ENCODE measurements around the gene ELFN2.

ELFN2 gene

DNA sequence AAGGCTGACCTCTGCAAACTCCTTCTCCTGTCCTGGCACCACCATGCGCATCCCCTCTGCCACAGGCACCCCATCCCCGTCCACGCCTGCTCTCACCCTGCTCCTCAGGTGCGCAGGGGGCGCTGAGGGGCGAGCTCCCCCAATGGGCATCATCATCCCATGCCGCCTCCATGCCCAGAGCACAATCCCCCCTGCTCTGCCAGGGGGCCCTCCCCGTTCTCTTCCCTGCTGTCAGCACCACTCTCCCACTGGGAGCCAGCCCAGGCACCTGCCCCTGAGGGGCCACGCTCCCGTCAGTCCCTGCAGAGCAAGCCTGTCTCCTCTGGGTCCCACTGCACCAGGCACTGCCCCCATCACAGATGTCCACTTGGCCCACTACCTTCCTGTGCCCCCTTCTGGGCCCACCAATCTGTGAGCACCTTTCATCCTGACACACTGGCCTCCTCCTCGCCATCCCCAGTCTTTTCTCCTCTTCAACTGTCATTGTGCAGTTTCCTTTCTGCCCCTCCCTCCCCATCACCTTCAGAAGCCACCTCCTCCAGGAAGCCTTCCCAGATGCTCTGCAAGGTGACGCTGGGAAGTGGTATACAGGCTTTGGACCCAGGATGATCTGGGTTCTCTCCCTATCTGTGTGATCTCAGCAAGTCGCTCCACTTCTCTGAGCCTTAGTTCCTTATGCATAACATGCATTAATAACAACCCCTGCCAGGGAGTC lies 82.4 kb downstream of the ELFN2 start:
- FAIRE-seq (no peak), DNase-seq (ENCODE audit: extremely low spot score, insufficient read length, low read depth) (no peak)

DNA sequence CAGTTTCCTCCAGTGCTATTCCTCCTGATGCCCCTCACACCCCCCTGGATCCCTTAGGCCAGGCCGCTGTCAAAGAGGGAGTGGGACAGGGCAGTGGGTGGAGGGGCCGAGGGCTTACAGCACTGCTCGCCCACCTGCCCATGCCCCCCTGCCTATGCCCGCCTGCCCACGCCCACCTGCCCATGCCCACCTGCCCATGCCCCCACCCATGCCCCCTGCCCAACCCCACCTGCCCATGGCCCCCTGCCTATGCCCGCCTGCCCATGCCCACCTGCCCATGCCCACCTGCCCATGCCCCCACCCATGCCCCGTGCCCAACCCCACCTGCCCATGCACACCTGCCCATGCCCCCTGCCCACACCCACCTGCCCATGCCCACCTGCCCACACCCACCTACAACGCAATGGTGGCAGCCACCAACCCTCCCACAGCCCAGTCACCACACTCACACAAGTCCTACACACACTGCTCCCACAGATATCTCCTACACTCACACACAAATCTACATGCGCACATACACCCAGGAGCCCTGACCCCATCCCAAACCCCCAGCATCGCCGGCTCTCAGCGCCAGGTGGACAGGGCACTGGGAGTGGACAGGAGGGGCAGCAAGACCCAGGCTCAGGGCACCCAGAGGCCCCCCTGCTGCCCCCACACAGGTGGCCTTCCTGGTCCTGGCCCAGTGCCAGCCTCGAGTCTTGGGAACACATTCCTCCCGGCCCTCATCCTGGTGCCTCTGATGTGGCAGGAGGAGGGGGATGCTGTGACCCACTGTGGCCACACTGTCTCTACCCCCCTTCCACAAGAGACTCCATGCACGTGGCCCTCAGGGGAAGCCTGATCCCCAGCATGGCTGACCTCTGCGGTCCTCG lies 83.2 kb downstream of the ELFN2 start:
- FAIRE-seq (no peak), DNase-seq (ENCODE audit: extremely low spot score, insufficient read length, low read depth) (no peak)

DNA sequence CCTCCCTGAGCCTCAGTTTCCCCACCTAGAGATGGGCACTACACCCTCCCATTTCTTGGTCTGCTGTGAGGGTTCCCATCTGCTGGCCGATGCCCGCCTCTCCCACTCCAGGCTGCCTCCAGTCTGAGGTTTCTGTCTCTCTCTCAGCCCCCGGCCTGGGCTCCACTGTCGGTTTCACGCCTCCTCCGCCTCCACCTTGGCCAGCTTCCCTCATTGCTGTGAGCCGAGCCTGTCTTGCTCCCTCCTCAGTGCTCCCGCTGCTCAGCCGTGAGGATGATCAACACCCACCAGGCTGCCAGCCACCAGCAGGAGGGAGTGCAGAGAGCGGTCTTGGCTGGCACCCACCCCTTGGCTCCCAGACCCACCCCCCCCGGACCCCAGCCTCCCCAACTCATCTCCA lies 83.9 kb downstream of the ELFN2 start:
- FAIRE-seq, result no peak
- no peak for DNase-seq (ENCODE audit: extremely low spot score, insufficient read length, low read depth)

DNA sequence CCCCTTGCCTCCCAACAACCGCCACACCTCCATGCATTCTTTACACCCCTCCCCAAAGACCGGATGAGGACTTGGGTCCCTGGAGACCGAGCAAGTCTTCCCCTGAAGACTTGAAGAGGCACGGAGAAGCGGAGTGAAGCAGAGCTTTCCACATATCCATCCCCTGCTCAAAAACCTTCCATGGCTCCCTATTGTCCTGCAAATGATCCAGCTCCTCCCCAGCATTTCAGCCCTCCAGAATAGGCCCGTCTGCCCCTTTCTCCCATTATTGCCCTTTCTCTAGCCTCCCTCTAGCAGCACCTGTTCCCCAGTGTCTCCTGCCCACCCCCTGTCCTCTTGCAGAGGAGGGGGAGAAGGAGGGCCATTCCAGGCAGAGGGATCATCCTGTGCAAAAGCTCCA lies 85.2 kb downstream of the ELFN2 start:
- no peak for FAIRE-seq

DNA sequence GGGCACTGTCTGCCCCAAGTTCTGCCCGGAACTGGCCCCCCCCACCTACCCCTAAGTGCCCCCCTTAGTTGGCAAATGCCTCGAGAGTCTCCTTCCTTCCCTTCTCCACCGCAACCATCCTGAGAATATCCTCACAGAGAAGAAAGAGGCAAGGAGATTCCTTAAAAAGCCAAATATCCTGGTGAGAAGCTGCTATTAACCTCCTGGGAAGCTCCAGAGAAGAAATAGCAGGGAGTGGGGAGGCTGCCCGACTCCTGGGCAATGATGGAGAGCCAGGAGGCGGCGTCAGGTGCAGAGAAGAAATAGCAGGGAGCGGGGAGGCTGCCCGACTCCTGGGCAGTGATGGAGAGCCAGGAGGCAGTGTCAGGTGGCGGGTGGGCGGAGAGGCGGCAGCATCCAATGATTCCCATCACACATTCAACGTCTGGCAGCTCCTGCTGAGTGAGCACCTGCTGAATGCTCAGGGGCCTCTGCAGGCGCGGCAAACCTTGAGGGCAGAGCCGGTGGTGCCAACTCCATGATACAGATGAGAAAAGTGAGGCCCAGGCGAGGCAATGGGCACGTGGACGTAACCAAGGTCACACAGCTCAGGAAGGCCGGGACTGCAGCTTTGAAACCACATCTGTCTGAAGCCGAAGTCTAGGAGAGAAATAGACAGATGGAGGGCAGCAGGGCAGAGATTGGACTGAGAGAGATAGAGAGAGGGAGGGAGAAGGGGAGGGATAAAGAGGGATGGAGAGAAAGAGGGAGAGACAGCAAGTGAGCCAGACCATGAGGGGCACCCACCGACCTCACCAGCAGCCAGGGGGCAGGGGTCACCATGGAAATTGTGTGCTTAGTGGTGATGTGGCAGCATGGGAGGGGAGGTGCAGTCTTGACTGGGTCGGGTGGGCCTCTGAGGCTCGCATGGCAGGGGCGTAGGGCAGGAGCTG lies 86.7 kb downstream of the ELFN2 start:
- no peak for DNase-seq (ENCODE audit: extremely low spot score, insufficient read length, low read depth)
- no peak for FAIRE-seq

More for the DNA sequence above, 85.2 kb downstream of the ELFN2 start:
- no peak for DNase-seq (ENCODE audit: extremely low spot score, insufficient read length, low read depth)

DNA sequence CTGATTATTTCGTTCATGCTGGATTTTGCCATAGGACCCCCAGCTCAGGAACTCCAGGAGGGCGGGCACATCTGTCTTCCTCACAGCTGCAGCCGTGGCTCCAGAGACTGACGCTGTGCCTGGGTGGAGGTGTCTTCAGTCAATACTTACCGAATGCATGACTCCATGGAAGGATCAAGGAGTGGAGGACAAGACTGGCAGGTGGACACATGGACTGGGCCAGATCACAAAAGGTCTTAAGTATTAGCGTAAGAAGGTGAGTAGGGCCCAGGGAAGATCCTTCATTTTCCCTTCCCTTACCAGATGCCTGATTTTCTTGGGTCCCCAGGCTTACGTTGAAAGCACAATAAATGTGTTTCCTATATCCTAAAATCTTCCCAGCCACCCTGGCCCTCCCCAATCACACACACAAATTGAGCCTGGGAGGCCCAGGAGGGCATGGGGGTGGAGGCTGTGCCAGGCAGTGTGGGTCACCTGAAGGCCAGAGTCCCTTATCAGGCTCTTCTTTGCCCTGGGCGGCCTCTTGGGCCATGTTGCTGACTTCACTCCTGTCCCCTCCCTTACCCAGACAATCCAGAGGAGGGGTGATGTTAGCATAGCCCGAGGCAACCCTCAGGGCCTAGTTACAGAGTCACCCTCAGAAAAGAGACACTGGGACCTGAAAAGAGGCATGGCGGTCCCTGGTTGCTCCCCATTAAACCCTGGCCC lies 88.6 kb downstream of the ELFN2 start:
- FAIRE-seq (no peak), DNase-seq (ENCODE audit: extremely low spot score, insufficient read length, low read depth) (no peak)

DNA sequence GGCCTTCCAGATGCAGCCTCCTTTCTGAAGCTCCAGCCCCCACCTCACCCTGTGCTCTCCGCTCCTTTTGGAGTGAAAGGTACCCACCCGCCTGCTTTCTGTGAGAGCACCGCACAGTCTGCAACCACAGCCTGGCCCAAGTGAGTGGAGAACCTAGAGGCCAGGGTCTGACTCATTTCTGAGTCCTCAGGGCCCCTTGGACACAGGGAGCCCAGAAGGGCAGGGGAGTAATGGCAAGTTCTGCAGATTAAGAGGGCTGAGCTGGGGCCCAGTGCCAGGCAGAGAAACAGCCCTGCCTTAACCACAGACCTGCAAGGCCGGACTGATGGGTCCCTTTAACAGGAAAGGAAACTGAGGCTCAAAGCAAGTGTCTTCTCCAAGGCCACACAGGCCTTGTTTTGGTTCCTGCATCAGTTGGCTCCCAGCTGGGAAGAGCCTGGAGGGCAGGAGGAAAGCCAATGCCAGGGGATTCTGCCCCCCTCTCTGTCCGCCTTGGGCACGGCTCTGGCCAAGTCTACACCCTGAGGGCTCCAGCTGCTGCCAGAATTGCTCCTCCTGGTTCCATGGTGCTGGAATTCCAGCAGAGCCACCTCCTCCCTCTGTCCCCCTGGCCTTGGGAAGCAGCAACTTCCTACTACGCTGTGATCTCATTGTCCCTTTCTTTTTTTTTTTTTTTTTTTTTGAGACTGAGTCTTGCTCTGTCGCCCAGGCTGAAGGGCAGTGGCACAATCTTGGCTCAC lies 89.9 kb downstream of the ELFN2 start:
- FAIRE-seq, result no peak
- DNase-seq (ENCODE audit: extremely low spot score, insufficient read length, low read depth), result no peak

DNA sequence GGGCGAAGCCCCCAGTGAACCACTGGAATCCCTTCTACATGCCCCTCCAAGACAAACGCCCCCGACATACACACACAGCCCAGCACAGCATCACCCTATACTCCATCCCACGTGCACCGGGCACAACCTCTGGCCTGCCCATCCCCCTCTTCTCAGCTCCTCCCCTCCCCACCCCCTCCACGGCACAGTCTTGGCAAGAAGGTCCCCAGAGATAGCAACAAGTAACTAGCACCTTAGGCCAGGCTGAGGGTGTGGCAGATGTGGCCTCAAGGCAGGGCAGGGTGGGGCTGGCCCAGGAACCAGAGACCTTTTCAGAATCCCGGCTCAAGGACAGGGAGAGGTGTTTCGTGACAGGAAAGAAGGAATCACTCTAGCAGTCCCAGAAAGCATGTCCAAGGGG lies 90.7 kb downstream of the ELFN2 start:
- FAIRE-seq (no peak), DNase-seq (ENCODE audit: extremely low spot score, insufficient read length, low read depth) (no peak)

DNA sequence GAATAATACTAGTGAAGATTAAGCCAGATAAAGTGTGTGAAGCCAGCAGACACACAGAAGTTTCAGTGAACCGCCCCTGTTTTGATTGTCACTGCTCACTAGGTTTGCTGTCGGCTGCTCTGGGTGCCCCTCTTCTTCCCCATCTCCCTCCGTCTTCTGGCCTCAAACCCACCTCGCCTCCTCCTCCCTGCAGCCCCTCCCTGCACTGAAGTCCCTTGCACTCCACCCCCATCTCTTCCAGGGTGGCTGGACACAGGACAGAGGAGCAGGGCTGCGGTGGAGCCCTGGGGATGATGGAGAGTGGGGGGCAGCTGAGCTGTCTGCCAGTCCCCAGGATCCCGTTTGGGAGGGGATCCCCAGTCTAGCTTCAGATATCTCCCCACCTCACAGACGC lies 91.5 kb downstream of the ELFN2 start:
- no peak for FAIRE-seq
- DNase-seq (ENCODE audit: extremely low spot score, insufficient read length, low read depth), result no peak

DNA sequence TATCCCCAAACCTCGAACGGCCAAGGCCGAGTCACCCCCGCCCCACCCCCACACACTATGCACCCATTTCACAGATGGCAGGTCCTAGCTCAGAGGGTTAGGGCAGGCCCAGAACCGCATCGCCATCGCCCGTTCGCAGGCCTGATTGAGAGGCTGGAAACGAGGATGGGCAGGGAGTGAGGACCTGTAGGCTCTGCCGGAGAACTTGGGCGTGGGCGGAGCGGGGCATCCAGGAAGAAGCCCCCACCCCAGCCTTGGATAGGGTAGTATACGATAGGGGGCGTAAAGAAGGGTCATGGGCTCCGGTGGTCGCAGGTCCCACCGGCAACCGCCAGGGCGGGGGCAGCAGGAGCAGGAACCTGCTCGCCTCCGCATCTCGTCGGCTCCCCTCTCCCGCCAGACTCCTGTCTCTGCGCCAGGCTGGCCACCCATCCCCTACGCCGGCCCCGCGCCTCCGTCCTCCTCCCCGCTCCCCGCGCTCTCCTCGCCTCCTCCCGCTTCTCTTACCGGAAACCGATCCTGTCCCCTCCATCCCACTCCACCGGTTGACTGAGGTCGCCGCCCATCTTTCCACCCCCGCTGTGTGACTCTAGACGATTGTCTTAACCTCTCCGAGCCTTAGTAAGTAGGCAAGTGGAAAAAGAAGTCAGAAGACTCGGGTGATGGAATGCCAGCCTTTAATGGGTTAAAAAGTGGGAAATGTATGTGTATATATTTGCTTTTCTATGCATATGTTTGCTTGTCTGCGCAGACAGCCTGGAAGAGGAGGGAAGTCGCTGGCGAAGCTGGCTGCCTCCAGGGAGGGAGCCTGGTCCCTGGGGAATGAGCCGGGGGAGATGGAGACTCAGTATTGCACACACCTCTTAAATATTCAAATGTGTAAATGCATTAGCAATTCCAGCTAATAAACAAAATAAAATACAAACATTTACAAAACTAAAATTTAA lies 92.1 kb downstream of the ELFN2 start:
- no peak for FAIRE-seq
- no peak for DNase-seq (ENCODE audit: extremely low spot score, insufficient read length, low read depth)

DNA sequence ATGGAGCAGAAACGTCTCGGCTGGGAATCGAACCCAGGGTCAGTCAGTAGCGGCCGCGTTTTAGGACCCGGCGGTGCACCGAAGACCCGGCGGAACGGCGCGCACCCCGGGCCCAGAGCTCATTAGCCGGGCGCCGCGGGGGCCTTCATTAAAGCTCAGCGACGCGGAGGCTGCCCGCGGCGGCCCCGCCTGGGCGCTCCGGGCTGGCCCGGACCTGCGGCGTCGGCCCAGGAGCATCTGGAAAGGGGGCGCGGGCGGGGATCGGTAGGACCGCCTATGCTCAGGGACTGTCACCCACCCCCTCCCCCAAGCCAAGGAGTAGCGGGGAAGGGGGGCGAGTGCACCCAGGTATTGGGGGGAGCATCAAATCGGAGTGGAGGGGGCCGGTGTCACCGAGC lies 92.8 kb downstream of the ELFN2 start:
- FAIRE-seq (no peak), DNase-seq (ENCODE audit: extremely low spot score, insufficient read length, low read depth) (no peak)

DNA sequence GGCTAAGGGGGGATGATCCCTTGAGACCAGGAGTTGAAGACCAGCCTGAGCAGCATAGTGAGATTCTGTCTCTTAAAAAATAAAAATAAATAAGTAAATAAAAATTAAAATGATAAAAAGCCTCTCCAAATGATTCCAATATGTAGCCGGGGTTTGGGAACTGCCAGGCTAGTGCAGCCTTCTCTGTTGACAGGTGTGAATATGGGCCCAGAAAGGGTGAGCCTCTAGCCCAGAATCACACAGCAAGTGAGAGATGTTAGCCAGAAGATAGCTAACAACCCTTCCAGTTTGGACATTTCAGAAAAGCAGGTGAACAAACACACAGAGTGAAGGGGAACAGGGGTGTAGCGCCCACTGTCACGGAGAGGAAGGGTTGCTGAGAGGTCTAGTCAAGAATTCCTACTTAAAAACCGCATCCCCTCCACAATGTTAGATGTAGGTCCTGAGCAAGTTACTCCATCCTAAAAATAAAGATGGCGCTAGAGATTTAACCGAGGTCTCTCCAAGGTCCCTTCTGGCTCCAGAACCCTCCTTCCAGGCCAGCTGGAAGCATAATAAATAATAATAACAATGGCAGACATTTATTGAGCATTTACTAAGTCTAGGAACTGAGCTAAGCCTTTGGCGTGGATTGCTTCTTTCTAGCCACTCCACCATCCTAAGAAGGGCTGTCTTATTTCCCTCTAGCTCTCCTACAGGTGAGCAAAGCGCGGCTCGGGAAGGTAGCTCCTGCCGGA lies 93.4 kb downstream of the ELFN2 start:
- DNase-seq (ENCODE audit: extremely low spot score, insufficient read length, low read depth) (no peak), FAIRE-seq (peak; percentile 5)

DNA sequence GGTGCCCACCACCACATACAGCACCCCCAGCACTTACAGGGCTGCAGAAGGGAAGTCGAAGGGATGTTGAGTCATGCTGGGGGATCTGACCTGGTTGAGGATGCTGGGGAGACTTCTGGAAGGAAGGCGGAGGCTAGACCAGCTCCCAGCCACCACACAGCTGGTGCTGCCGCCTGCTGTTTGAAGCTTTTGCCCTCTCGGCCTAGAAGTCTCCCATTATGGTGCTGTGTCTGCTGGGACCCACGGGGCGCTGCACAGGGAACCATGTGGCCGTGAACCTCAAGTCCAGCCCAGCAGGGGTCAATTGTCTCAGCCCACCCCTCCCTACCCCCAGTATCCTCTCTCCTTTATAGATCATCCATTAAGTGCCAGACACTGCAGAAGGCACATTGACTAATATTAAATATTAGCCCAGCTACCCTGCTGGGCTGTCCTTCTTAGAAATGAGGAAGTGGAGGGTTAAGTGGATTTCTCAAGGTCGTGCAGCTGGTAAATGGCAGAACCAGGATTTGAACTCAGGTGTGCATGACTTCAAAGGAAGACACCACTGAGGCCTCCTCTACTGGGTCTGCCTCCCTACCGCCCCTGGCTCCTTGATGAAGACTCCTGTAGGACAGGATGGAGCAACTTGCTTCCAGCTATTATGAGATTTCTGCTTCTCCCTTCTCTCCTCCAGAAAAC lies 95.3 kb downstream of the ELFN2 start:
- FAIRE-seq (peak; percentile 65), DNase-seq (ENCODE audit: extremely low spot score, insufficient read length, low read depth) (no peak)

DNA sequence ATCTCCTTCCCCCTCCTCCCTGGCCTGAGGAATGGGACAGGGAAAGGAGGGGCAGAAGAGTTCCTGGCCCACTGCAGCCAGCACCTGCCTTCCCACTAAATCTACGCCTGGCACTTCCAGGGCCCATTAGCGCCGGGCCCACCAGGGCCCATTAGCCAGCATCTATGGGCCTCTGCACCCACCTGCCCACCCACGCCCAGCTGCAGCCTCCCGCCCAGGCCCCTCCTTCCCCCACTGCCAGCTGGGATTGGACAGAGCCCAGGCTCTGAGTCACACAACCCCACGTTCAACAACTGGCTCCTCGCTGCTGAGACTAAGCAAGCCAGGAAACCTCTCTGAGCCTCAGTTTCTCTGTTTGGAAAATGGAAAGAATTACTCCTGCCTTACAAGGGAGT lies 96.2 kb downstream of the ELFN2 start:
- no peak for FAIRE-seq
- no peak for DNase-seq (ENCODE audit: extremely low spot score, insufficient read length, low read depth)

DNA sequence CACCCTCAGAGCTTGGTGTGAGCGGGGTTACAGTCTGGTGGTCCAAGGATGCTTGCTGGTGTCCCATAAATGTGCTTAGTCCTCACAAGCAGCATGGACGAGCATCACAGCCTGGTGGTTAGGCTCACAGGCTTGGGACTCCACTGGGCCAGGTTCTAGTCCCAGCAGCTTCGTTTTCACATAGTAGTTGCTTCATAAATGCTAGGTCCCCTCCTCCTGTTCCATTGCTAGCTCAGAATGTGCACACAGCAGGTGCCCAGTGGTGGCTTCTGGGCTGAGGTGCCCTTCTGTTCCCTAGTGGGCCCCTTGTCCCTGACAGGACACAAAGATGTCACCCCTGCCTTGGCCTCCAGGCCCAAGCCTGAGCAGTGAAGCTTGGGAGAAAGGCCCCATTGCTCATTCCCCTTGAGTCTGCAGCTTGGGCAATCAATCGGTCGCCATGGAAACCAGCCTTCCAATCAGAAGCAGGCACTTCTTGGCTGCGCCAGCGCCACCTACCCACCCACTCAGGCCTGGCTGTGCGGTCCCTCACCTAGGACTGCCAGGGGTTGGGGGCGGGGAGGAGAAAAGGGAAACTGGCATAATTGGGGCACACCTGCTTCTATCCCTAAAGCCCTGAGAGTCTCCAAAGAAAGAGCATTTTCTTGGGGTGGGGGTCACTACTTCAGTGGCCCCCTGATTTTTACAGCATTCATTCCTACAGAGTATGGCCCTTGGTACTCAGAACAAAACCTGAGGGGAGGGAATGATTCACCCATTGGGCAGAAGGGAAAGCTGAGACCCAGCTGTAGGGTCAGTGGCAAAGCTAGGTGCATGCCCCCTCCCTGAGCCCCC lies 96.9 kb downstream of the ELFN2 start:
- FAIRE-seq (peak; percentile 81), DNase-seq (ENCODE audit: extremely low spot score, insufficient read length, low read depth) (peak; percentile 58)
